Activated CD8-positive, alpha-beta memory T cell treated with anti-CD3 and anti-CD28 coated beads for 1 hour (primary cell): Measurements from ENCODE around the gene ANK3.

Experiments
- DNase-seq, 2 donors: peaks; one replicate each; pipeline ENCODE4 v3.0.0-alpha.2; 2020; ENCODE audit warnings: low read depth in 1 of 2; ENCODE audit errors: extremely low read depth in 1 of 2

Gene ANK3

DNA sequence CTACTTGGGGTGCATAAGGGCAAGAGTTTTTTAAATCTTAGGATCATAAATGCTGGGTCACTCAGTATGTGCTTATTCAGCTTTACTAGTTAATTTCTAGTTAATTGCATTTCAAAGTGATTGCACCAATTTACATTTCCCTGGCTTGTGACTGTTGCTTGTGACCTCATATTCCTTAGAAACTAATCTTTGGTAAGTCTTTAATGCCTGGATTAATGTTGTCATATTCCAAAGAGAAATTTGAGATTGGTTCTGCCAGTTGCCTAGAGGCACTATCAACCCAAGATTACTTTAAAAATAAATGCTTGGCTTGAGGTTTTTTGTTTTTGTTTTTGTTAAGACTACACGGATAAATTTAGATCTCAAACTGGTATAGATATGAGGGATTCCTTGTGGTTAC, 103.1 kb downstream of the ANK3 start:
- no peak for DNase-seq

DNA sequence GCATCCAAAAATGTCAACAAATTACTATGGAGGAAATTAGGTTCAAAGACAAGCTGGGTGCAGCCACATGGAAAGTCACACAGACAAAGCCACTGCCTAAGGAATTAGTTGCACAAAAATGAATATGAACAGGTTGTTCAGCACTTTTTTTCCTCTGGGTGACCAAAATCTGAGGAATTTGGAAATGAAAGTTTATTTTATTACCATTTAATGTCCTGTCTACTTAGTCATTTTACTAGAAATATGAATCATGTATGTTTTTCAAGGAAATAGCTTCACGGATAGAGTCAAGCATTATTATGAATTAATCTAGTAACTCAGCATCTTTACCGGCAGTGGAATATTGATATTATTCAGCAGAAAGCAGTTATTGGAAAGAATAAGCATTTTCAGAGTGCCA, 106.3 kb downstream of the ANK3 start:
- no peak for DNase-seq

DNA sequence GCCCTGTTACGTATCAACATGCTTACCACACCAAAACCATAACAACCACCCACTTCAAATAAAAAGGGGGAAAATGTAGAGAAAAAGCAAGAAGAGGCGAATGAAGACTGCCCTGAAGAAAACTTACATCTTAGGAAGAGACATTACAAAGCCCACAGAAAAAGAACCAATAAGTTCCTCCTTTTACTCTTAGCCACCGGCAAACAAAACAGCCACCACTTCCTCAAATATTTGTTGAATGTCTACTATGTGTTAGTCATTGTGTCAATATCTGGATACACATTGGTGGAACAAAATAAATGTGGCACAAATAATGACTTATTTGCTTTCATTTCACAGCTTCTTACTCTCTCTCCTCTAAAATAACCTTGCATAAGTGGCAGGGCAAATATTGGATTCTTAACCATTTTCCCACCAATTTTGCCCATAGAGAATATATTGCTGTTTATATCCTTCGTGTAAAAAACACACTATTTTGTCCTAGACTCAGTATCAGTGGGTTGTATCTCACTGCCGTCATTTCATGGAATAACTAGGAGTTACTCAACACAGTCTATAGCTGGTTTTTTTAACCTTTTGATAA, 106.8 kb downstream of the ANK3 start:
- no peak for DNase-seq

DNA sequence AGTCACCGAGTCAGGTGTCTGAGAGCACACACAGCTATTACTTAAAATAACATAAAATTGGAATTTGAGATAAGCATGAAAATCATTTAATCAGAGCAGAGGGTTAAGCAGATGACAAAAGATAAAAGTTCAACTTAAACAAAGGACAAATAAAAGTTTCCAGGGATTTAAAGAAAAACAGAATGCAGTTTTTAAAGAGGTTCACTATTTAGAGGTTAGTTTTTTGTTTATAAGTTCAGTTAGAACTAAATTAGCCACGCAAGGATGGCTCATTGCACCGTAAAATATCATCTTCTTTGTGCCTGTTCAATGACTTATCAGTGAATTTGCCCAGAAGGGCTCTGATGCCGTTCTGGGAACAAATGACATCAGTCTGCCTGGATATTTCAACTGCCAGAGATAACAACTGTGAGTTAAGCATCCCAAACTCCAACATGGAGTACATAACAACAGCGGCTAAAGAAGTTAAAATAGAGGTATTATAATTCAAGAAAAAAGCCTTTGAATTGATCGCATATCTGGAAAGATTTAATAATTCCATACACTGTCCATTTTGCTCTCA, 107.8 kb downstream of the ANK3 start:
- no peak for DNase-seq

DNA sequence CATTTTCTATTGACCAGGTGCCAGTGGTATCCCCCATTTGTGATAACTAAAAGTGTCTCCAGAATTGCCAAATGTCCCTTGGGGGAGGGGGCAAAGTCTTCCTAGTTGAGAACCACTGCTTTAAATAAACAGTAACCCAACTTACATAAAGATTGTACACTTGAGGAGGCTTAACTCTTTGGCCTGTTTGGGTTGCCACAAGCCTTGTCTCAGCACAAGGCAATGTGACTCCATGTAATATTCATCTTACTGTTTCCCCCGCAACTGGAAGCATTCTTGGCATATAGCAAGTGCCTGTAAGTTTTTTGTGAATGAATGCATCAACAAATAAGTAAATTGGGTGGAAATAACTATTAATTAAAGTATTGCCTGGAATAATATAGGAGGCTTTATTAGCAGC, 108.3 kb downstream of the ANK3 start:
- DNase-seq, result no peak

DNA sequence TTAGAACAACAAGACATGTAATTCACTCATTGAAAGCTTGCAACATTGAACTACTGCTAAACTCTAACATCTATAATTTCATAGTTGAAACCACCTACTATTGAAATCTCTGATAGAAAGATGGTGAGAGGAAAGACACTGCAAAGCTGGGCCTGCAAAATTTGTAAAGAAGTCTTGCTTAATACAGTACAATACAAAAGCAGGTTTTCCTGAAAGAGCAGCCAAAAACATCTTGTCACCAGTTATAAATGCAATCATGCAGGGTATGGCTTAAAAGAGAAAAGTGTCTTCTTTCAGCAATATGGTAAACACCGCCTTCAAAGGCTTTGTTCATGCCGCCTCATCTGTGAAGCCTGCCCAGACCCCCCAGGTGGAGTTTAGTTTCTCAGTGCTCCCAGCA, 109.2 kb downstream of the ANK3 start:
- no peak for DNase-seq

DNA sequence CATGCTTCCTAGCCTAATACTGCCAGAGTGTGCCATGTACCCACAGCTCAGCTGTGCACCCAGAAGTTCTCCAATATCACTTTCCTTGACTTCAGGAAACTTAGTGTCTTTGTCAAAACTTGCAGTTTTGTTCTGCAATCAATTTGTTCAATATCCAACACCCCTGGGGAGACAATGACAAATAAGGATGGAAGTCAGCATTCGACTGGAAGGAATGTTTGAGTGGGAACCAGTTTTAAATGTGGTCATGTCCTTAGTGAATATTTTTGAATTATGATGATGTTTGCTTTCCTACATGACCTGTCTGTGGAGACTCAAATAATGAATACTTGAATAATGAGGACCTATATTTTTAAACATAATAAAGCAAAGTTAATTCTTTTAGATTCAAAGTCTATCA, 112.0 kb downstream of the ANK3 start:
- DNase-seq, result no peak

DNA sequence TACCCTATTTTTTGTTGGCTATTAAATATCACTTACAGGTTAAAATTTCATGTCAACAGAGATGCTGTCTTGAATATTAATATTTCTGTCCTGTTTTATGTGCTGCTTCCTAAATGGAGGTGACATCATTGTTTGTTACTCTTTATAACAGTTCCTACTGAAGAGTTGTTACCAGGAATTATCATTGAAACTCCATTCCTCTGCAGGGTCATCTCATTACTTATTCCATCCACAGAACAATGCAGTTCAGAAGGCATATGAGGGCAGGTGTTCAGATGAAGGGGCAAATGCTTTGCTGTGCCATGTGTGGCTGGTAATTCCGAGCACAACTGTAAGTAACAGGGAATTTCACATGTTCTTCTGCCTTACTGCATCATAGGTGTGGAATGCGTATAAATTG, 113.4 kb downstream of the ANK3 start:
- no peak for DNase-seq

DNA sequence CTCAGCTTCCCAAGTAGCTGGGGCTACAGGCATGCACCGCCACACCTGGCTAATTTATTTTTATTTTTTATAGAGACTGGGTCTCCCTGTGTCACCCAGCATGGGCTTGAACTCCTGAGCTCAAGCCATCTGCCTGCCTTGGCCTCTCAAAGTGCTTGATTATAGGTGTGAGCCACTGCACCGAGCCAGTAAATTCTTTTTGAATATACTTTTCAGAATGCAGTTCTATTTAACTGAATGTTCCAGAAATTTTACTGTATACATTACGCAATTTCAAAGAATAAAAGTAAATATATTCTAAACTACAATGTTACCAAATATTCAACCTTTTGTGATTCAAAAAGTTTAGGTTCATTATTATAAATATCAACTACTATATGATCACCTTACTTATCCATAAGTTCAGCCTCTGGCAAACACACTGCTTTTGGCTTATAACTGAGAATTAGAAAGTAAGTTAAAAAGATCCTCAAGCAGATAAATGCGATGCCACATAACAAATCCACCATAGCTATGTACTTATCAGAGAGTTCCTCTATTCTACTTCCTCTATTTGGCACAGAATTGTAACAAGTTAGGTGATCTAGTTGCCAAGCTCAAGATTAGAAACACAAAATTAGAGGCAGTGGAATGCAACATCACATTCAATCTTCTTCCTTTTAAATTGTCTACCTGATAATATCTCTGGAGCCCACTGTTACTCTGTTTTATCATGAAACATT, 118.2 kb downstream of the ANK3 start:
- no peak for DNase-seq

DNA sequence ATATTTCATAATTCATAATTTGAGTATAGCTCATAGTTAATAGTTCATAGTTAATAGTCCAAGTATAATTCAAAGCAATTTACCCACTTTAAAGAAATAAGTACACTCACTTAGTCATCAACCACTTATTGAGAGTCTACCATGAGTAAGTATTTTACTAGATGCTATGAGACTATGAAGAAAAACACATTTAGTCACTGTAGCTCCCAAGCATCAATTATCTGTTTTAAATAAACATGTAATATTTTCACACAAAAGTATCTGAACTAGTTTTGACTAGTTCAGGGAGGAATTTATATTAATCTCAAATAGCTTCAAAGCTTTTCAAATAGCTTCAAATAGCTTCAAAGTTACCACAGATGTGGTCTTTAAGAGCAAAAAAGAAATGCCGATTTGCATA, 119.2 kb downstream of the ANK3 start:
- DNase-seq, result no peak

DNA sequence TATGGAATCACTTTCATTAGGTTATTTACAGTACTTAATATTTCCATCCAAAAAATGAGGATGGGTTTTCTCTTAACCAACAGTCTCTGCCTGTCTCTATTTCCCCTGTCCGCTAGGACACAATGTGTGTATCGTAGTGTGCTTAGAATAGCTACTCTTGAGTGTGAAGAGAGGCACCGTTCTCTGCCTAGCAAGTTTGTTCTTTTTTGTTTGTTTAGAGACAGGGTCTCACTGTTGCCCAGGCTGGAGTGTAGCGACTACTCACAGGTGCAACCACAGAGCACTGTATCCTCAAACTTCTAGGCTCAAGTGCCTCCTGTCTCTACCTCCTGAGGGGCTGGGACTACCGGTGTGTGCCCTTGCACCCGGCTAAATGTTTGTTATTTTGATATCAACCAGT, 121.9 kb downstream of the ANK3 start:
- no peak for DNase-seq

DNA sequence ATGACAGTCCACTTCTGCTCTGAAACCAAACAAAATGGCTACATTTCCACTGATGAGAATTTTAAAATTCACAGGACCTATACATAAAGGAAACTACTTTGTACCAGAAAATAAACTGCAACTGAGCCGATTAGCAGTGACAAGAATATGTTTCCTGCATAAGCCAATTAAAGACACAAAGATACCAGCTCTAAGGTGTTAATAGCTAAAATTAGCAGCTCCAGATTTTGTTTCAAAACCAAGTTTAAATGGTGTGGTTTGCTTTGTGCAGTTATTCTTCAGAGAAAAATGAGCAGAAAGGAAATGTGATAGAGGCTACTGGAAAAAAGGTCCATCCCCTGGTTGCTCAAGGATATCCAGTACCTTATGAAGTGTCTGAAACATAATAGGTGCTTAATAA, 123.2 kb downstream of the ANK3 start:
- DNase-seq, result no peak

DNA sequence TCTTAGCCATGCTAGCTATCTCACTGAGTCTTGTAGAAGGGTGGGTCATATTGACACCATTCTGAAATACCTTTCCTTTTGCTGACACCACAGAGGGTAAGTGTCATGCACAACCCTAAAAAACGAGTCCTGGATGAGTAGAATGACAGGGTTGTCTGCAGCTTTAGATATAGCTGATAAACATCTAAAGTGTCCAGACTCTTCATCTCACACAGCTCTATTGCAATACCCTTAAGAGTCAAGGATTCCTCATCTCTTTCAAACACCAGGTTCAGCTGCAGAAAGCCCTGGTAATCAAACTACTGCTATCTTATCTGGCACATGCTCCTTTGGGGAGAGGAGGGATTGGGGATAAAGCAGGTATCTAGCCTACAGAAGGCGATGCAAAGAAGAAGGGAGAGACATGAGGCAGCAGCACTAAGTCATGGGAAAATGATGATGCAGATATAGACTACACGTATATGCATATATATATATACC, 127.0 kb downstream of the ANK3 start:
- DNase-seq, result no peak

DNA sequence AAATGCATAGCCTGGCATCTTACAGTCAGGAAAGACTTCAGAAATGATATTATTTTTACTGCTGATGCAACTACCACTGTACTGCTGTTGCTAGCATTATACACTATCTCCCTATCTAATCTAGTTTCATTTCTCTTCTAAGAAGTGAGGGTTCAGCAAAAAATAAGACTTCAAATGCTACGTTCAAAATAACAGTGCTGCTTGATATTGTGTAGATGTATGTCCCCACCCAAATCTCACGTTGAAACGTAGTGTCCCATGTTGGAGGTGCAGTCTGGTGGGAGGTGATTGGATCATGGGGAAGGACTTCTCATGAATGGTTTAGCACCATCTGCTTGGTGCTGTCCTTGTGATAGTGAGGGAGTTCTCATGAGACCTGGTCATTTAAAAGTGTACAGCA, 129.4 kb downstream of the ANK3 start:
- no peak for DNase-seq

DNA sequence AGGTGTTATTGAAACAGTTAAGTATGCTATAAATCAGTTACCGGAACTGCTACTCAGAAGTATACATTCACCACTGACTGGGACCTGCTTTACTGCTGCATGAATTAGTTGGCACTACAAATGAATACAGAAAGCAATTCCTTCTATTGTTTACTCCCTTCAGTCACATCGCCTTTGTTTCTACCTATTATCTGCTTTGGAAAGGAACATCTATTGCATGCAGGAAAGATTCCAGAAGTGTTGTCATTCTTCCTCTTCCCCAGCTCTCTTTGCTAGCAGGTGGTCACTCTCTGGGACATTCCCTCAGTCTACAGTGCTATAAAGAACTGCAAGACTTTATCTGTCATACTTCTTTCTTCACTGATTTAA, 131.3 kb downstream of the ANK3 start:
- no peak for DNase-seq

DNA sequence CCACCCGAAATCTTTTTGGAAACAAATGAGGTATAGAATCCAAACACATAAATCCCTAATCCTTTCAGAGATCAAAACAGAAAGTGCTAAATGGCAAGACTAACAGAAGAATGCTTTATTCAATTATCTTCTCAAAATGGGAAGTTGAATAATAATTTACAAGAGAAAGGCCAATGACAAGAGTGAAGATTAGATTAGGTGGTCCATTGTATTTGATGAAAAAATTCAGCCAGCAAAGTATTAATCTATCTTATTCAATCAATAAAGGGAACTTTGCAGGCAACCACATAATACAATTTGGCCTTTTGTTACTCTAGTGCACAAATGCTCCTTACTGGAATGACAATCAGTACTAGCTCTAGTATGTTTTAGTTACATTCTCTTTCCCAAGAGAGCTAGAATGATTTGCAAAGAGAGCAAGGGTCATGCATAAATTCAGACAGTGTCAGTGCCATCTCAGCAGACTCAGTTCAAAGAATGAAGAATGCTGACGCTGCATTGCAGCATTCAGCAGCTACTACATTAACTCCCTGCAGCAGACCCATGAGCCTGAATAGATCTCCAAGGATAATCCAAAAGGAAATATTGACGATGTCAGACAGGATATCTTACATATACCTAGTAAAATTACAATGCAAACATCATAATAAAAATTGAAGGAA, 131.8 kb downstream of the ANK3 start:
- no peak for DNase-seq

DNA sequence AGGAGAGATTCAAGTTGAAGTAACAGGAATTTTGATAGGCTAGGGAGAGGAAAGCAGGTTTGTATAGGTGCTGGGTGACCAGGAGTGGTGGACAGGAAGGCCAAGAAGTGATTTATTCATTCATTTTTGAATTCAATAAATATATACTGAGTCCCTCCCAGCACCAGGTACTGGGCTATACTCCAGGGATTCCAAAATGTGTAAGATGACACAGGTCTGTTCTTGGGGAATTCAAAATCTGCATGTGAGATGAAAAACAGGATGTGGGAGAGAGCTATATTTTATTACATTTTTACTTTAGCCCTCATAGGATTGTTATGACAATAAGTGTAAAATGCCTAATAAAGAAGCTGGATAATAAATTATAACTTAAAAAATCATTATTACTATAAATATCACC, 134.9 kb downstream of the ANK3 start:
- DNase-seq, result no peak

DNA sequence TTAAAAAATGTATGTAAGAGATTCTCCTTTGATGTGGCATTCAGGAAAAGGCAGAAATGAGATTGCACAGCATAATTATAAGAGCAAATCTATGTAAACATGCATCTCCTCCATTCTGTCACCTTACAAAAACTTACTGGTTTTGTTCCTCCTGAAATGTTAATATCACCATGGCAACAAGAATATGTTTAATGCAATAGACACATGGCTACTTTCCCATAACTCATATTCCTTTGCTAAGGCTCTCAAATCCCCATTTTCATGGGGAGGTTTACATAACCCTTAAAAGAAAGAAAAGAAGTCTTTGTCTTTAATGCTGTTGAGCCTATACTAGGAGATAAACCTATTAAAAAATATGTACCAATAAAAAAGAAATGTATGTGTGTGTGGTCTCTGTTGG, 136.2 kb downstream of the ANK3 start:
- DNase-seq, result no peak

DNA sequence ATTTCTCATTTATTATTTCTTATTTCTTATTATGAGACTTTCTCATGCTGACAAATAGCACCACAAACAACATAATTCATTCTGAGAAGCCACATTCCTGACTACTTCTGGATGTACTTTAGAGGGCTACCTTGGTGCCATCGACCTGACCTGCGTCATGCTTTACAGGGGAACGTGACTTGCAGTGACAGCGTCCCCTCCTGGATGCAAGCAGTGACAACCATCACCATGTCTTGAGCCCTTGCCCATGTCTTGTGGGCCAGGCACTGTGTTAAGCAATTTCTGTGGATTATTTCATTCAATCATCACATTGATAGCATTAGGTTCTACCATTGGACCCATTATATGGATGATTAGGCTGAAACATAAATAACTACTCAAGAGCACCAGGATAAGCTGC, 137.0 kb downstream of the ANK3 start:
- no peak for DNase-seq

DNA sequence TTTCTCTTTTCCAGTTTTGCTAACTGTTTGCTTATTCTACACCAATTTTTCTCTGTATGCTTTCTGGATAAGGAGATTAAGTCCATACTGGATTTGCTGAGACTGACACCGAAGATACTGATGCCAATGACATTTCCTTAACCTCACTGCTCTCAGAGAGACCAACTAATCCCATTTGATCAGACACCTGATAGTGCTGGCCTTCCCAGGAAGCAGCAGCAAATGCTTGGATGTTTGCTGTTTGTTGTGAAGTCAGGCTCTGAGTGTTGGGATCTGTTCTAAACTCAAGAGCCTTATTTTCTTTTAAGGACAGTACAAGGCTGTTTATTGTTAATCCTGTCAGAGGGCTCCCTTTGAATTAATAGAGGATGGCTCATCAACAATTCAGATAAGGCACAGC, 143.3 kb downstream of the ANK3 start:
- DNase-seq, result no peak

DNA sequence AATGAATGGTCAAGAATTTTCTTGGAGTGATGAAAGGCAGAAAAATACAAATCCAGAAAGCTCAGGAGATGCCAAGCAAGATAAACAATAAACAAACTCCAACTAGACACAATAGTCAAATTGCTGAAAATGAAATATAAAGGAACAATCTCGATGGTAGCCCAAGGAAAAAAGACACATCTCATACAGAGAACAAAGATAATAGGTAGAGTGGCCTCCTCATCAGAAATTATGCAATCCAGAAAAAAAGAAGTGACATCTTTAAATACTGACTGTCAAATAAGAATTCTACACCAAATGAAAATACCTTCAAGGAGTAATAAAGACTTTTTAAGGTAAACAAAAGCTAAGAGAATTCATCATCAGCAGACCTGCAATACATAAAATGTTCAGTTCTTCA, 150.4 kb downstream of the ANK3 start:
- DNase-seq, result no peak

DNA sequence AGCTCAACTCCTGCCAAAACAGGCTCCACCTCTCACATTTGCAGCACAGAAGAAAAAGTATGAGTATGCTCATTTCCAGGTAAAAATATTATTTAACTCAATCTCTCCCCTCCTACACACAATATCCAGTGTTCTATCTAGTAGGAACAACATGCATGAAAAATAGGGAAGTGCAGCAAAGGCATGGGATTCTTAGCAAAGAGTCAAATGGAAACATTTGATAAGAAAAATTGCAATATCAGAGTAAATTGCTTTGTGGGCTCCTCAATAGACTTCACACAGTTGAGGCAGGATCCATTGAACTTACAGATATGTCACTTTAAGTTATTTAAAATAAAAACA, 150.9 kb downstream of the ANK3 start:
- DNase-seq, result no peak
